Measurements from ENCODE around the gene MYO1B. TPM values are rescaled to one million over a fixed set of nuclear protein-coding genes. Genes with fewer than 3 reads are reported as not detected.

Gene MYO1B
- total and polyA plus RNA-seq, 10 of the 15 experiments (the other 5 are each of a cell fraction or from before 2014, with no cell fraction given) = 0.10 to 4.2 (median 1.6) TPM

GRCh38 chr2:191383486-191383885 is 138.3 kb downstream of the MYO1B start (continued):
- no peak for TF ChIP-seq CREB1 (IDR thresholded peaks at IDR 0.05; ENCODE audit: low read depth)
- no peak for TF ChIP-seq SKIL (IDR thresholded peaks at IDR 0.05; ENCODE audit: low read depth, poor library complexity, severe bottlenecking)
- TF ChIP-seq ZNF687 (IDR thresholded peaks at IDR 0.05) = no peak
- no peak for TF ChIP-seq ZNF24 (IDR thresholded peaks at IDR 0.05)

- ChIA-PET SMC1A (ENCODE audit: uncharacterized antibody, unreplicated experiment) (interaction anchor here (1.0 kb wide), 1 partner anchor 62 kb away, joined by 3 read pairs; no protein-coding TSS in a partner anchor), POLR2A (interaction anchor here (0.5 kb wide), 1 partner anchor 12 kb away, joined by 4 read pairs; no protein-coding TSS in a partner anchor), CTCF (no interaction called here), RAD21 (ENCODE audit: unreplicated experiment) (no interaction called here)
- Histone ChIP-seq H3K27ac (ENCODE audit: control insufficient read depth, insufficient read depth) (no peak overlapping the region), H3K4me2 (ENCODE audit: control insufficient read depth, insufficient read depth) (no peak overlapping the region), H3K4me3 (no peak overlapping the region), H3K36me3 (ENCODE audit: control insufficient read depth in 2 of 2, insufficient read depth in 2 of 2, low read length in 1 of 2) (no peaks in the 10 kb centered on the region), H3K9ac (ENCODE audit: control insufficient read depth, insufficient read depth, low read length) (no peak overlapping the region), H4K20me1 (ENCODE audit: control insufficient read depth, insufficient read depth) (no peaks in the 10 kb centered on the region), H3K9me3 (replicated peaks; ENCODE audit: control insufficient read depth, insufficient read depth, low read length) (no peaks in the 10 kb centered on the region), H3K79me2 (ENCODE audit: control insufficient read depth, insufficient read depth, low read length) (no peaks in the 10 kb centered on the region), H3K27me3 (replicated peaks in 1 of 2; ENCODE audit: control insufficient read depth in 2 of 2, insufficient read depth in 2 of 2, low read length in 1 of 2) (0 out of 4 replicates have a peak, but pooled peaks cover 0 to 4% of the 10 kb centered on the region in 2 experiments), H2AFZ (ENCODE audit: control insufficient read depth, low read depth, low read length) (no peak overlapping the region), H3K4me1 (ENCODE audit: control insufficient read depth, insufficient read depth, low read length) (no peaks in the 10 kb centered on the region)
- no peak for FAIRE-seq
- no peak for ATAC-seq
- BruUV-seq (replicated peaks) = no TSS peak
- in situ Hi-C loops (cut with MboI) = no loop called here
- DNase-seq (ENCODE audit: low read depth, low spot score) = no peak
- intact Hi-C loops (cut with micrococcal nuclease; ENCODE audit: unreplicated experiment) = no loop called here
- WGBS (ENCODE audit: insufficient coverage, insufficient replicate concordance, low lambda C conversion rate, missing lambda C conversion rate) = 6% methylated on average over 2 of the region's 2 CpGs
- no peak for TF ChIP-seq BMI1 (IDR thresholded peaks at IDR 0.05; ENCODE audit: borderline replicate concordance)
- no peak for TF ChIP-seq CEBPZ (IDR thresholded peaks at IDR 0.05; ENCODE audit: low read depth, low read length)
- TF ChIP-seq ATF7 (IDR thresholded peaks at IDR 0.05; ENCODE audit: low read depth) = no peak
- no peak for TF ChIP-seq ZNF687 (IDR thresholded peaks at IDR 0.05)
These were observed 139.6 kb downstream of the MYO1B start for GRCh38 chr2:191384829-191385228.

Measured in GM12878 (cell line).